SK-N-MC (cell line): ENCODE results near the gene ISCA1.

ENCODE experiments used
- DNase-seq: peaks from one replicate; pipeline ENCODE4 v3.0.0-alpha.2; 2011; ENCODE audit warnings: low read depth, low spot score
- H3K27ac ChIP-seq: fragments of 200-600 bp; sonication (generic); 2 replicates; pipeline ENCODE4 v1.5.1; 2016; ENCODE audit warnings: mixed run types
- H3K36me3 ChIP-seq: fragments of 200-600 bp; sonication (generic); 2 replicates; pipeline ENCODE4 v1.6.1; 2017; ENCODE audit warnings: antibody characterized with exemption, low read length, mixed read lengths; ENCODE audit not compliant: insufficient read depth
- H3K4me3 ChIP-seq: fragments of 200-600 bp; sonication (generic); 2 replicates; pipeline ENCODE4 v1.5.1; 2016
- H3K9ac ChIP-seq: fragments of 200-600 bp; sonication (generic); 2 replicates; pipeline ENCODE4 v1.8.0; 2017; ENCODE audit warnings: mixed run types, mixed read lengths; ENCODE audit not compliant: insufficient read length
- H3K9me3 ChIP-seq: fragments of 200-600 bp; sonication (generic); 2 replicates; pipeline ENCODE4 v1.6.1; 2017; ENCODE audit warnings: low read depth, mild to moderate bottlenecking, antibody characterized with exemption, low read length, moderate library complexity, mixed read lengths
- EZH2 ChIP-seq: fragments of 200-600 bp; sonication (generic); IDR thresholded peaks from one replicate; pipeline ENCODE4 v1.6.1; 2017; ENCODE audit warnings: antibody characterized with exemption
- FOXP2 ChIP-seq: optimal IDR thresholded peaks from 2 replicates; pipeline ENCODE3; 2011; ENCODE audit warnings: mild to moderate bottlenecking, moderate library complexity; ENCODE audit not compliant: insufficient read depth; ENCODE audit errors: extremely low read length, control extremely low read depth
- POLR2AphosphoS5 ChIP-seq: IDR thresholded peaks from 2 replicates; pipeline ENCODE4 v1.6.1; 2012; ENCODE audit warnings: mild to moderate bottlenecking, low read depth, low read length, borderline replicate concordance

Gene ISCA1

GRCh38 chr9:86230858-86231257 is 51.5 kb downstream of the ISCA1 start:
- H3K4me3 ChIP-seq, result no peak overlapping the region
- no peak overlapping the region for H3K9ac ChIP-seq
- DNase-seq, result no peak
- H3K9me3 ChIP-seq, result no peaks in the 10 kb centered on the region
- no peak overlapping the region for H3K27ac ChIP-seq
- TF ChIP-seq FOXP2, result no peak
- TF ChIP-seq EZH2, result no peak
- no peak for TF ChIP-seq POLR2AphosphoS5
- no peaks in the 10 kb centered on the region for H3K36me3 ChIP-seq

- Histone ChIP-seq H3K4me3 (no peak overlapping the region), H3K27ac (no peak overlapping the region), H3K9ac (no peak overlapping the region), H3K9me3 (no peaks in the 10 kb centered on the region), H3K36me3 (no peaks in the 10 kb centered on the region)
- DNase-seq, result no peak
- TF ChIP-seq EZH2 (no peak), FOXP2 (no peak), POLR2AphosphoS5 (no peak)
Measured at GRCh38 chr9:86222667-86223066, 59.7 kb downstream of the ISCA1 start.

GRCh38 chr9:86219606-86220005 is 62.7 kb downstream of the ISCA1 start:
- H3K4me3 ChIP-seq, result no peak overlapping the region
- DNase-seq, result no peak
- H3K9me3 ChIP-seq, result no peaks in the 10 kb centered on the region
- H3K27ac ChIP-seq, result no peak overlapping the region
- H3K36me3 ChIP-seq, result no peaks in the 10 kb centered on the region
- H3K9ac ChIP-seq, result no peak overlapping the region
- TF ChIP-seq EZH2 (no peak), POLR2AphosphoS5 (no peak), FOXP2 (no peak)

- Histone ChIP-seq H3K36me3 (no peaks in the 10 kb centered on the region), H3K9ac (no peak overlapping the region), H3K27ac (no peak overlapping the region), H3K9me3 (no peaks in the 10 kb centered on the region), H3K4me3 (no peak overlapping the region)
- no peak for TF ChIP-seq POLR2AphosphoS5
- no peak for TF ChIP-seq EZH2
- no peak for TF ChIP-seq FOXP2
- no peak for DNase-seq
Measured at GRCh38 chr9:86217076-86217755, 65.1 kb downstream of the ISCA1 start.
